Tibial nerve (tissue), 3 donors: ENCODE measurements around the gene TOX2.

Experiments
- CTCF ChIP-seq, 5 experiments: fragments of 200-600 bp in 3 of 5; fragments of 450-650 bp in 2 of 5; sonication (generic) in 3 of 5; IDR thresholded peaks; one replicate each; pipeline ENCODE4 v1.5.1; 2016 to 2019; ENCODE audit warnings: antibody characterized with exemption in 5 of 5, mild to moderate bottlenecking in 3 of 5, moderate library complexity in 2 of 5
- POLR2A ChIP-seq, 2 donors: fragments of 450-650 bp; IDR thresholded peaks; one replicate each; pipeline ENCODE4 v1.6.1; 2017; ENCODE audit warnings: antibody characterized with exemption in 2 of 2, mild to moderate bottlenecking in 2 of 2, moderate library complexity in 2 of 2

DNA sequence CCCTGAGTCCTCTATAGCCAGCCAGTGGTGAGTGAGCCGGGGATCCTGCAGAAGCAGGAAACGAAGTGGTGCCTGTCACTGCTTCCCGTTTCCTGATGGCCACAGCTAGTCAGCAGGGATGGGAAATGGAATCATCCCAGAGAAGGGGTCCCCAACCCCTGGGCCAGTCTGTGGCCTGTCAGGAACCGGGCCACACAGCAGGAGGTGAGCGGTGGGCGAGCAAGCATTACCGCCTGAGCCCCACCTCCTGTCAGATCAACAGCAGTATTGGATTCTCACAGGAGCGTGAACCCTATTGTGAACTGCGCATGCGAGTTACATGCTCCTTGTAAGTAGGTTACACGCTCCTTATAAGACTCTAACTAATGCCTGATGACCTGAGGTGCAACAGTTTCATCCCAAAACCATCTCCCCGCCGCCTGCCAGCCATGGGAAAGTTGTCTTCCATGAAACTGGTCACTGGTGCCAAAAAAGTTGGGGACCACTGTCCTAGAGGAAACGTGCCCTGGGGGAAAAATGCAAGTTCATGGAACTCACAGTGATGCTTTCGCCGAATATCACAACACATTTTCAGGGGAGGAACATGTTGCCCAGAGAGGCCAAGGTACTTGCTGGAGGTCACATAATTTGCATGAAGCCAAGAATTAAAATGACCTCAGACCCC, 158.5 kb downstream of the TOX2 start:
- no peak for TF ChIP-seq CTCF (IDR thresholded peaks at IDR 0.05)
- no peak for TF ChIP-seq POLR2A (IDR thresholded peaks at IDR 0.05)
